ENCODE results near the gene F3. TPM values are rescaled to one million over a fixed set of nuclear protein-coding genes. Genes with fewer than 3 reads are reported as not detected.
"Not testable (repeated sequence)": the region's sequence is repeated elsewhere in the genome, so short reads cannot be mapped to it uniquely, and the experiment has no call there.

F3 gene
- total RNA-seq, result 1.3 and 2.0 TPM in 2 replicates

DNA sequence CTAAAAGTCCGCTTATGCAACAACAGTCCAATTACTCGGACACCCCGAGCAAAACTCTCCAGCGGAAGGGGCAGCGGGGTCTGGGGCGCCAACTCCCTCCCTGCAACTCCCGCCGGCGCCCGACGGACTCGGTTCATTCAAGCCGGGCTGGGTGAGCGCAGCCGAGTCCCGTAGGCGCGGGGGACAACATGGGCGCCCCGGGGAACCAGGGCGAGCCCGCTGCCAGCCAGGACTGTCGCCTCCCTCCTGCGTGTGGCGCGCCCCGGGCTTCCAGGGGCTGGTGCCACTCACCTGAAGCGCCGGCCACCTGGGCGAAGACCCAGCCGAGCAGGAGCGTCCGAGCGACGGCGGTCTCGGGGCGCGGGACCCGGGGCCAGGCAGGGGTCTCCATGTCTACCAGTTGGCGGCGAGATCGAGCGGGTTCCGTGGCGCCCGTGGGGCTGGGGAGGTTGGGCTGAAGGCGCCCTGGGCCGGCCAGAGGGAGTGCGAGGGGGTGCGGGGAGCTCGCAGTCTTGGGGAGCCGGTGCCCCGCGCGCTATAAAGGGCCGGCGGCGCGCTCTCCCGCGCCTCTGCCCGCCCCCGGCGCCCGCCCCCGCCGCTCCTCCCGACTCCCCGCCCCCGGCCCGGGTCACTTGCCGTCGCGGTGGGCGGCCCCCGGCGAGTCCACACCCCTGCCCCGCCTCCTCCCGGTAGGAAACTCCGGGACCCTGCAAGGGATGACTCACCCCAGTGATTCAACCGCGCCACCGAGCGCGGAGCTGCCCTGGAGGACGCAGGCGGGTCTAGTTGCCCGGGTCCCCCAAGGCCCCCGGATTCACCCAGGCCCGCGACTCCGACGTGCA lies at the start of gene F3:
Gene F3 (minus strand): TSS at position 514 of the 842 bp plus-strand sequence. CDS start 123 bp downstream, at position 391.
- peak; percentile 75 to 87 for DNase-seq (ENCODE audit: low read depth in 2 of 2)

DNA sequence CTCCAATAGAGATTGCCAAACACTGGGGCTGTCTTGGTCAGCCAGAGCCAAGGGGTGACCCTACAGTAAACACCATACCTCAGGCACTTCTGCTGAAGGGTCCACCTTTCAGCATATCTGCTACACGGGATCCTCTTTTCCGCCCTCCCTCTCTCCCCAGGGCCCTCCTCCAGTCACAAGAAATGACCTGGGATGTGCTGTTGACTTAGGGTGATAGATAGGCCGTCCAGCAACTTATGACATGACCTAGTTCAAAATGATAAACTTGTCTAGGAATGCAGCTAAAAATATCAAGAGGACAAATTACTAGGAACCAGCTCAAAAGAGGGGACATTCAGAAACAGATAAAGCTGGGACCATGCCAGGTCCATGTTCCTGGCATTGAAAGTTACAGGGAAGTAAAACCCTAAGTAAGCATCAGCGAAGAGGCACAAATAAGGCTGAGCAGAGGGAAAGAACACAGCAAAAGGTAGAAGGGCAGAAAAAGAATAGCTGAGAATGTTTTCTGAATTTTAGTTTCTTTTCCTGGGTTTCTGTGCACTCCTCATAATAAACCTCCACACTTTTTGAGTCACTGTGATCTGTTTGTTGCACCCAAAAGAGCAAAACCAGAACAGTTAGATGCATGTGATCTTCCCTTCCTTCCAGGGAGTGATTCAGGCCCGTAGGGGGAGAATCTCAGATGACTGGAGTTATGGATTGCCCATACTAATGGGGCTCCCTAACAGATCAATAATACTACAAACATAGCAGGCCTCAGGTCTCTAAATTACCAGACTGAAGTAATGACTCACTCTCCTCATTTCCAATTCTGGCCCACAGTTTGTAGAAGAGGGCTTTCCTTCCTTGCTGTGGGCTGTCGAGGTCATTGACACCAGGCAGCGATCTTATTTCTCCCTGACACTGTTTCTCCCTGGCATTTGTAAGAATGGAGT lies 48.9 kb upstream of the F3 start:
- DNase-seq (ENCODE audit: low read depth in 2 of 2), result no peak

DNA sequence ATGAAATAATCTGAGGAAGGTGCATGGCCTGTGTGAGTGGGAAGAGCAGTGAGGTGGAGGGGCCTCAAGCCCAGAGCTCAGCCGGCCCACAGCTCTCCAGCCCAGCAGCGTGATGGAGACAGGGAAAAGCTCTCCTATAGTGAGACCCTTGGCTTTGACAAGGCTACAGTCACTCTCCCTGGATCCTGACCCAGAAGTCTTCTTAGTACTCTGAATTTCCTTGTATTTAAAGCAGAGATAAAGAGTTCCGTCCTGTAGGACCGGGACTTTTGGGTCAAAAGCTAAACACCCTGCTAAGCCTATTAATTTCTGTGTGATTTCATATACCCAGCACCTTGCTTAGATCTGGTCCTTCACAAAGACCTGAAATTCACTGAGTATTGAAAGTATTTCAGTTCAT lies 48.2 kb upstream of the F3 start:
- DNase-seq (ENCODE audit: low read depth in 2 of 2), result no peak

DNA sequence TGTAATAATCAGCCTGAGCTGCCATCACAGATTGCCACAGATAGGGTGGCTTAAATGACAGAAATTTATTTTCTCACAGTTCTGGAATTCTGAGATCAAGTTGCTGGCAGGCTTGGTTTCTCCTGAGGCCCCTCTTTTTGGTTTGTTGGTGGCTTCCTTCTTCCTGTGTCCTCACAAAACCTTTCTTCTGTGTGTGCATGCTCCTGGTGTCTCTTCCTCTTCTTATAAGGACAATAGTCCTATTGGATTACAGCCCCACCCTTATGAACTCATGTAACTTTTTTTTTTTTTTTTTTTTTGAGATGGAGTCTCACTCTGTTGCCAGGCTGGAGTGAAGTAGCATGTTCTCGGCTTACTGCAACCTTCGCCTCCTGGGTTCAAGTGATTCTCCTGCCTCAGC lies 41.0 kb upstream of the F3 start:
- no peak for DNase-seq (ENCODE audit: low read depth in 2 of 2)

DNA sequence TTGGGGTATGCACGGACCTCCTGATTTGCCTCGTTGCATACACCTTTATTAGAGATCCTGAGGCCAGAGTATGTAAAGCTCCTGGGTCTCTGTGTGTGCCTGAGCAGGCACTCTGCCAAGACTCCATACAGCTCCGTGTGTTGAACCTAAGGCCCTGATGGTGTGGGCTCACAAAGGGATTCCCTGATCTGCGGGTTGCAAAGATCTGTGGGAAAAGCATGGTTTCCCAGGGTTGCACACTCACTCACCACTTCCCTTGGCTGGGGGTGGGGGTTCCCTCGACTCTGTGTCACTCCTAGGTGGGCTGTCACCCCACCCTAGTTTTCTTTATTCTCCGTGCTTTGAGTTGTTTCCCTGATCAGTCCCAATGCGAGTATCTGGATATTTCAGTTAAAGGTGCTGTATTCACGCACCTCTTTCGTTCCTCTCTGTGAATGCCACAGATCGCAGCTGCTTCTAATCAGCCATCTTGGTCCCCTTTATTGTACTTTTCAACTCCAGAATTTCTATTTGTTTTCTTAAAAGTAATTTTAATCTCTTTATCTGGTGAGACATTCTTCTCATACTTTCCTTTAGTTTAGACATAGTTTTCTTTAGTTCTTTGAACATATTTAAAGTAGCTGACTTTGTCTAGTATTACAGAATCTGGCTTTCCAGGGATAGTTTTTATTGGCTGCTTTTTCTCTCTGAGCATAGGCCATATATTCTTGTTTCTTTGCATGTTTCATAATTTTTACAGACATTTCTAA lies 39.0 kb upstream of the F3 start:
- no peak for DNase-seq (ENCODE audit: low read depth in 2 of 2)

DNA sequence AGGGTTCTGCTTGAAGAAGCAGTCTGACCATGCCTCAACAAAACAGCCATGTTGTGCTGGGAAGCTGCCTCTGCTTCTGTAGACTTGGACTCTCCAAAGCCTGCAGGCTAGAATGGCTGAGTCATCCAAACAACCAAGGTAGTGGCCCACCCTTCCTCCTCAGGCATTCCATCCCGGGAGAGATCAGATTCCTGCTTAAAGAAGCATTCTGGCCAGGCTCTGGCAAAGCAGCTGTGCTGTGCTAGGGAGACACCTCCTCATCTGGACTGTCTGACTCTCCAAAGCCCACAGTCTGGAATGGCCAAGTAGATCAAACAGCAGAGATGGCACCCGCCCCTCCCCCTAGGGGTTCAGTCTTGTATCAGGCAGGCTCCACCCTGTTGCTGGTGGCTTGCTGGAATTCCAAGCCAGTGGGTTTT lies 38.3 kb upstream of the F3 start:
- DNase-seq (ENCODE audit: low read depth in 2 of 2), result no peak

DNA sequence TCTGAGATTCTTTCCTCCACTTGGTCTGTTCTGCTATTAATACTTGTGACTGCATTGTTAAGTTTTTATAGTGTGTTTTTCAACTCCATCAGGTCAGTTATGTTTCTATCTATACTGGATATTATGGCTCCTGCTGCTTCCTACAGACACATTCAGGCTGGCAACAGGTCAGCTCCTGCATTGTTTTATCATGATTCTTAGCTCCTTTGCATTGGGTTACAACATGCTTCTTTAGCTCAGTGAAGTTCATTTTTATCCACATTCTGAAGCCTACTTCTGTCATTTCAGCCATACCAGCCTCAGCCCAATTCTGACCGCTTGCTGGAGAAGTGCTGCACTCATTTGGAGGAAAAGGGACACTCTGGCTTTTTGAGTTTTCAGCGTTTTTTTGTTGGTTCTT lies 37.3 kb upstream of the F3 start:
- DNase-seq (ENCODE audit: low read depth in 2 of 2), result no peak

DNA sequence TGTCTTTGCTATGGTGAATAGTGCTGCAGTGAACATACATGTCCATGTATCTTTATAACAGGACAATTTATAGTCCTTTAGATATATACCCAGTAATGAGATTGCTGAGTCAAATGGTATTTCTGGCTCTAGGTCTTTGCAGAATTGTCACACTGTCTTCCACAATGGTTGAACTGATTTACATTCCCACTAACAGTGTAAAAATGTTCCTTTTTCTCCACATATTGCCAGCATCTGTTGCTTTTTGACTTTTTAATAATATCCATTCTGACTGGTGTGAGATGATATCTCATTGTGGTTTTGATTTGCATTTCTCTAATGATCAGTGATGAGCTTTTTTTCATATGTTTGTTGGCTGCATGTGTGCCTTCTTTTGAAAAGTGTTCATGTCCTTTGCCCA lies 32.4 kb upstream of the F3 start:
- DNase-seq (ENCODE audit: low read depth in 2 of 2), result not testable (repeated sequence)

DNA sequence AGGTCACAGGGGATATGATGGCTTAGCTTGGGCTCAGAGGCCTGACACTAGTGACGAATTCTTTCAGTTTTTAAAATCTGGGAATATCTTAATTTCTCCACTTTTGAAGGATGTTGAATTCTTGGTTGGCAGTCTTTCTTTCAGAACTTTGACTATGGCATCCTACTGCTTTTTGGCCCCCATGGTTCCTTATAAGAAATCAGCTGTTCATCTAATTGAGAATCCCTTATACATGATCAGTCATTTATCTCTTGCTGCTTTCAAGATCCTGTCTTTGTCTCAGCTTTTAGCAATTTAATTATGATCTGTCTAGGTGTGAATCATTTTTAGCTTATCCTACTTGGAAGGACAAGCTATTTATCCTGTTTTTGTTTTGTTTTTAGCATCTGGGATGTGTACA lies 31.2 kb upstream of the F3 start:
- no peak for DNase-seq (ENCODE audit: low read depth in 2 of 2)

DNA sequence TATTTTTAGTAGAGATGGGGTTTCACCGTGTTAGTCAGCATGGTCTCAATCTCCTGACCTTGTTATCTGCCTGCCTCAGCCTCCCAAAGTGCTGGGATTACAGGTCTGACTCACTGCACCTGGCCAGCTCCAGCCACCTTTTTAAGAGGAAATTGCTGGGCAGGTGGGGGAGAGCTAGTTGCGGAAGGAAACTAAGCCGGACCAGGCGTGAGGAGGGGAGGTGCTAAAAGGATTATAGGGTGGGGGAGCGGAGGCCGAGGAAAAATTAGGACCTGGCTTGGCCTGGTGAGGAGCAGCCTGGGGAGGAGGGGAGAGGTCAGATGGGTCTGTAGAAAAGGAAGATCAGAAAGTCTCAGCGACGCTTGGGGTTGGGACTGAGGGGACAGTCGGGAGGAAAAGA lies 29.4 kb upstream of the F3 start:
- not testable (repeated sequence) for DNase-seq (ENCODE audit: low read depth in 2 of 2)

DNA sequence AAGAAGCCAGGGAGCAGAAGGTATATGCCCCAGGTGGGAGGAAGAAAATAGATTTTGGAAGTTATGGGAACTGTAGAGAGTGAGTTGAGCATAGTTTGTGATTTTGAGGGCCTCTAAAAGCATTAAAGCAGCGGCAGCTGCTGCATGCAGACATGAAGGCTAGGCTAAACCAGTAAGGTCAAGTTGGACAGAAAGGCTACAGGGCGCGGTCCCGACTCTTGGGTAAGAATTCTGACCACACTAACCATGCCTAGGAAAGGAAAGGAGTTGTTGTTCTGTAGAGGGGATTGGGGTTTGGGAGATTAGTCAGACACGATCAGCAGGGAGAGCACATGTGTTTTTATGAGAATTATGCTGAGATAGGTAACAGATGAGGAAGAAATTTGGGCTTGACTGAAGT lies 27.2 kb upstream of the F3 start:
- not testable (repeated sequence) for DNase-seq (ENCODE audit: low read depth in 2 of 2)

DNA sequence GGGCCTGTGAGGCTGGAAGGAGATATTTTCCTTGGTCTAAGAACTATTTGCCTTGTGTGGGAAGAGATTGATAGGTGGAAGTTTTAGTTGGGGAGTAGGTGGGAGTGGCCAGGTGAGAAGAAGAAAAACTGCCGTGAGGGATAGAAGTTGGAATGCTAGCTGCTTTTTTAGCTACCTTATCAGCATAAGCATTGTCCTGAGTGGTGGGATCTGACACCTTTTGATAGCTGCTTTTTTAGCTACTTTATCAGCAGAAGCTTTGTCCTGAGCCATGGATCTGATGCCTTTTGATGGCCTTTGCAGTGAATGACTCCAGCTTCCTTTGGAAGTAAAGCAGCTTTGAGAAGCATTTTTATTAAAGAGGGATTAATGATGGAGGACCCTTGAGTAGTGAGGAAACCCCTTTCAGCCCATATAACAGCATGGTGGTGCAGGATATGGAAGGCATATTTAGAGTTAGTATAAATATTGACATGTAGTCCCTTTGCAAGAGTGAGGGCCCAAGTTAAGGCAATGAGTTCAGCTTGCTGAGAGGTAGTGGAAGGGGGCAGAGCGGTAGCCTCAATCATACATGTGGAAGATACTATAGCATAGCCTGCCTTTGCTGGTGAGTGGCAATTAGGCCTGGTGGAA lies 26.5 kb upstream of the F3 start:
- DNase-seq (ENCODE audit: low read depth in 2 of 2), result not testable (repeated sequence)

DNA sequence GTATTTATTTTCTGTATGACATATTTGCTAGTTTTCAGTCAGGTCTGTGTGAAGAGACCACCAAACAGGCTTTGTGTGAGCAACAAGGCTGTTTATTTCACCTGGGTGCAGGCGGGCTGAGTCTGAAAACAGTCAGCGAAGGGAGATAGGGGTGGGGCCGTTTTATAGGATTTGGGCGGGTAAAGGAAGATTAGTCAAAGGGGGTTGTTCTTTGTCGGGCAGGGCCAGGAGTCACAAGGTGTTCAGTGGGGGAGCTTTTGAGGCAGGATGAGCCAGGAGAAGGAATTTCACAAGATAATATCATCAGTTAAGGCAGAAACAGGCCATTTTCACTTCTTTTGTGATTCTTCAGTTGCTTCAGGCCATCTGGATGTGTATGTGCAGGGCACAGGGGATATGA lies 24.9 kb upstream of the F3 start:
- not testable (repeated sequence) for DNase-seq (ENCODE audit: low read depth in 2 of 2)

DNA sequence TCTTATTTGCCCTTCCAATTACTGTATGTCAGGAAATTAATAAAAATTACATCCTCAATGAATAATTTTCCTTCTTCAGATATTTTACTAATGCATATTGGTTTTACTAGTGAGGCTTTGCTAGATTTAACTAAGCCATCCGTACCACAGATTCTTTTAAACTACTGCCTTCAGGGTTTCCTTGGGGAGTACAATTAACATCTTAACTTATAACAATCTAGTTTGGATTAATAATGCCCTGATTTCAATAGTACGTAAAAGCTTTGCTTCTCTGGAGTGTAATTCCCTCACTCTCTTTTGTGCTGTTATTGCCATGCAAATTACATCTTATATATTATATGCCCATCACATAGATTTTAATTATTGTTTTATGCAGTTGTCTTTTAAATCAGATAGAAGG lies 24.3 kb upstream of the F3 start:
- no peak for DNase-seq (ENCODE audit: low read depth in 2 of 2)

DNA sequence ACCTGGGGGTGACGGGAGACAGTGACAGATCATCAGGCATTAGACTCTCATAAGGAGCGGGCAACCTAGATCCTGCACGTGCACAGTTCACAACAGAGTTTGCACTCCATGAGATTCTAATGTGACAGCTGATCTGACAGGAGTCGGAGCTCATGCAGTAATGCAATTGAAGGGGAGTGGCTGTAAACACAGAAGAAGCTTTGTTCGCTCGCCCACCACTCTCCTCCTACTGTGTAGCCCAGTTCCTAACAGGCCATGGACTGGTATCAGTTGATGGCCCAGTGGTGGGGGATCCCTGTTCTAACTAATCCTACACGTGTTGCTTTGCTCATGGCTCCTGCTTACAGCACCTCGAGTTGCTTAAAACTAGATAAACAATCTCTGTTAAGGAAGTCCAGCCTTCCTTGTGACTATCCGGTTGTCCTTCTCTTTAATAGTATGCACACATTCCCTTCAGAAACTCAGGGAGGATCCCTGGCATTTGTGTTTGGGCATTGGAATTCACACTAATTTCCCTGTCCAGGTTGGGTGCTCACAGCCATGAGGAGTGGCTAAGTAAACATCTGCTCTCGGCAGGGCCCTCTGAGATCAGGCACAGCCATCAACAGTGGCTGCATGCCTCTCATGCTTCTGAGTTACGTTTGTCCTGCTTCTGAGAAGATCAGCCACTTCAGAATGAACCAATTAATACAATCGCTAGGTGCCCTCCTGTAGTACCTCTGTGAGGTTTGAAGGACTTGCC lies 21.1 kb upstream of the F3 start:
- no peak for DNase-seq (ENCODE audit: low read depth in 2 of 2)

DNA sequence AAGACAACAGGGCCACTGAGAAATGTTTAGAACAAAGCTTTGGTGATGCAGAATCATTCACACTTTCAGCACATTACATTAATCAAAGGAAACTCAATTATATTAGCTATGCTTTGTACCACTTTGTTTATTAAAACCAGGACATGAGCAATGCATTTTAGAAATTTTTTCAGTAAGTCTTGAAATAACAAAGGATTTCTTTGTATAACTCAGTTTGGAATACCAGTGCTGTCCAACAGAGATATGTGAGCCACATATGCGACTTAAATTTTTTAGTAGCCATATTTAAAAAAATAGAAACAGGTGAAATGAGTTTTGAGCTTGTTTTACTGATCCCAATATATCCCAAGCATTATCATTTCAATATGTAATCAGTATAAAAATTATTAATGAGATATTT lies 18.8 kb upstream of the F3 start:
- DNase-seq (ENCODE audit: low read depth in 2 of 2), result no peak

DNA sequence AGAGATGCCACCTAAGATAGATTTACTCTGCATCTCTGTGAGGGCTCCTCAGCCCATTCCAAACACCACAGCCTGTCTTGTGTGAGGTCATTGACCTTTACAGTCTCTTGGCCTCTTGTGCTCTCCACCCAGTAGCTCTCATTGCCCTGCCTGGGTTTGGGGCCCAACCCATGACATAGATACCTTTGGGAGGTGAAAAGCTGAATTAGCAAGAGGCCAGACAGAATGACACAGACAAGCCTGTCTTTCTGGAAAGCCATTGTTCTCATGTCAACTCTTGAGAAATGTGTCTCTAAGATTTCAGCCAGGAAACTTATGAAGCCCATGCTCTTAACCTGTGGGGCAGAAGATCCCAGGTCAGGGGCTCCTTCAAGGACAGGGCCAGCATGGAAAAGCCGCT lies 18.4 kb upstream of the F3 start:
- no peak for DNase-seq (ENCODE audit: low read depth in 2 of 2)

DNA sequence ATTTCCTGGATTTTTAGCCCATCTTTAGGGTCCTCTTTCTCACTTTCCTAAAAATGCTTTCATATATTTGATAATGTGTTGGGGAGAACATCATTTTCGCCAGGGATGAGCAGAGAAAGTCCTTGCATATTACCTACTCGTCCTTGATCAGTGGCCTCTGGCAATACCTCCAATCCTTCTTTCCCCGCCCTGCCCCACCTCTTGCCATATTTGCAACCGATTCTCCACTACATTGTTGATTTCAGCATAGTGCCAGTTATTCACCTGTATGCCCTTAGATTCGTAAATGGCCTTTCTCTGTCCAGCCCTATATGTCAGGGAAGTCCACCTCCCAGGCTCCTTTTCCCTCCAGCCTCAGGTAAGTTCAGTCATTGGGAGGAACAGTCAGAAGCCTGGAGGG lies 13.5 kb upstream of the F3 start:
- no peak for DNase-seq (ENCODE audit: low read depth in 2 of 2)

DNA sequence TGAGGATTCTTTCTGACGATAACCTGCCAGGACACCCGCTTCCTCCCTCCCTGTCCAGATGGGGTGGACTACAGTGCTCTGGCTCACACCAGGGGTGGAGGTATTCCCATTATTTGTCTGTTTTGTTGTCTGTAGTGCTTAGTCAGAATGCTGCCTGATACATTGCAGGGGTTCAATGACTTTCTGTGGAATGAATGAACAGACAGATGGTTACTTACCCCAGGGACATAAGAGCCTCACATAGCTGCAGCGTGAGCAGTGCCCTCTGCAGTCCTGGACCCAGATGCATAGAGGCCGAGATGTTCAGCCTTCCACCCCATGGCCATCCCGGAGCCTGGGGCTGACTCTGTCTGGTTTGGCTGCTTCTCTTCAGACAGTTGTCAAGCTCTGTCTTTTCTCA lies 13.0 kb upstream of the F3 start:
- no peak for DNase-seq (ENCODE audit: low read depth in 2 of 2)

DNA sequence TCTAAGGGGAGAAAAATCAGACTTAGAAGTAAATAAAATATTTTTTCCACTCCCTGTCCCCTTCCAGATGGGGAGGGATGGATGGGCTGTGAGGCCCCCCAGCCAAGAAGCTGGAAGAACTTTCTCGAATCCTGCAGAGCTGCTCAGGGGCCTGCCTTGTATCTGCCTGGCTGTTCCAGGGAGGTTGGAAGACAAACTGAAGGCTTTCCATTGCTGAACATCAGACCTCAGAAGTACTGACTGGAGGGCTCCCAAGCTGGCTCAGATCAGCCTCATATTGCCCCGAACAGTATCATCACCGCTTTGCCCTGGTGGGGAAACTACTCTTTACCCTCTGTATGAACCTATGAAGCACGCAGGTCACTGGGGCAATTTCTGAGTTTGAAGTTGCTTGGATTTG lies 12.4 kb upstream of the F3 start:
- DNase-seq (ENCODE audit: low read depth in 2 of 2), result no peak

DNA sequence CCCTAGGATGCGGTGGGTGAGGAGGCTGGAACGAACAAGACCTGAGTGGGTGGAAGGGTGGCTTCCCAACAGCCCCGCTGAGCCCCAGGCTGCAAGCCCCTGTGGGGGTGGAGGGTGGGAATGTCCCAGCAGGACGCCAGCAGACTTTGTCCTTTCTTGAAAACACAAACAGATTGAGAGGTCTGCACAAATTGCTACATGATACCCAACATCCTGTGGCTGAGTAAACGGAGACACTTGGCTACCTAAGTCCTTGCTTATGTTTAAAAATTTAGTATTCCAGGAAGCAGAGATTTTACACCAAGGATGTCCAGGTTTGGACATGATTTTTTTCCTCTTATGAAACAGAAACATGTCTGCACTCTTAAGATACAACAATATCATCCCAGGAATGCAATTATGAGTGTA lies 11.8 kb upstream of the F3 start:
- DNase-seq (ENCODE audit: low read depth in 2 of 2), result no peak
